PFSK-1 (cell line): ENCODE data around the gene ZNF320.

ENCODE experiments used
- POLR2AphosphoS5 ChIP-seq: IDR thresholded peaks from 2 replicates; pipeline ENCODE4 v1.6.1; 2012; ENCODE audit warnings: low read depth, mild to moderate bottlenecking, control low read depth, low read length, moderate library complexity
- TAF1 ChIP-seq: IDR thresholded peaks from 2 replicates; pipeline ENCODE4 v1.6.1; 2012; ENCODE audit warnings: low read length, control low read depth, borderline replicate concordance; ENCODE audit not compliant: insufficient read depth
- TF ChIP-seq, protein P1 (sequence below), 2 experiments: IDR thresholded peaks; 2 replicates each; pipeline versions ENCODE4 v1.6.1 to v1.8.0; 2011 to 2012; ENCODE audit warnings: low read depth in 2 of 2, low read length in 2 of 2, control low read depth in 1 of 2, inconsistent platforms in 1 of 2, mild to moderate bottlenecking in 1 of 2, moderate library complexity in 1 of 2; ENCODE audit not compliant: insufficient read depth in 1 of 2

DNA sequence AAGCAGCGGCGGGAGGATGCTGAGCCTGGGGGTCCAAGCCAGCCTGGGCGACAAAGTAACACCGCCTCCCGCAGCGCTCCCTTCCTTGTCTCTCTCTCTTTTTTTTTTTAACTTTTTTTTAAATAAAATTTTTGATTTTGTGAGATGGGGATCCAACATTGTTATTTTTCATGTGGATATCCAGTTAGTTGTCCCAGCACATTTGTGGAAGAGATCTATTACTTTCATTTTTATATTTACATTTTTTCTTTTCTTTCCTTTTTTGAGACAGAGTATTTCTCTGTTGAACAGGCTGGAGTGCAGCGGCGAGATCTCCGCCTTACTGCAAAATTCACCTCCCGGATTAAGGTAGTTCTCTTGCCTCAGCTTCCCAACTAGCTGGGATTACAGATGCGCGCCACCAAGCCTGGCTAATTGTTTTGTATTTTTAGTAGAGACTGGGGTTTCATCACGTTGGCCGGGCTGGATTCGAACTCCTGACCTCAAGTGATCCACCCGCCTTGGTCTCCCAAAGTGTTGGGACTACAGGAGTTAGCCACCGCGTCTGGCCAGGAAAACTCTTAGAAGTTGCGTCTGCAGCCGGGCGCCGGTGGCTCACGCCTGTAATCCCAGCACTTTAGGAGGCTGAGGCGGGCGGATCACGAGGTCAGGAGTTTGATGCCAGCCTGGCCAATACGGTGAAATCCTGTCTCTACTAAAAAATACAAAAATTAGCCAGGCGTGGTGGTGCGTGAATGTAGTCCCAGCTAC, 45.9 kb upstream of the ZNF320 start:
- TF ChIP-seq POLR2AphosphoS5 (no peak), TAF1 (no peak)
- TF ChIP-seq, protein P1, sequence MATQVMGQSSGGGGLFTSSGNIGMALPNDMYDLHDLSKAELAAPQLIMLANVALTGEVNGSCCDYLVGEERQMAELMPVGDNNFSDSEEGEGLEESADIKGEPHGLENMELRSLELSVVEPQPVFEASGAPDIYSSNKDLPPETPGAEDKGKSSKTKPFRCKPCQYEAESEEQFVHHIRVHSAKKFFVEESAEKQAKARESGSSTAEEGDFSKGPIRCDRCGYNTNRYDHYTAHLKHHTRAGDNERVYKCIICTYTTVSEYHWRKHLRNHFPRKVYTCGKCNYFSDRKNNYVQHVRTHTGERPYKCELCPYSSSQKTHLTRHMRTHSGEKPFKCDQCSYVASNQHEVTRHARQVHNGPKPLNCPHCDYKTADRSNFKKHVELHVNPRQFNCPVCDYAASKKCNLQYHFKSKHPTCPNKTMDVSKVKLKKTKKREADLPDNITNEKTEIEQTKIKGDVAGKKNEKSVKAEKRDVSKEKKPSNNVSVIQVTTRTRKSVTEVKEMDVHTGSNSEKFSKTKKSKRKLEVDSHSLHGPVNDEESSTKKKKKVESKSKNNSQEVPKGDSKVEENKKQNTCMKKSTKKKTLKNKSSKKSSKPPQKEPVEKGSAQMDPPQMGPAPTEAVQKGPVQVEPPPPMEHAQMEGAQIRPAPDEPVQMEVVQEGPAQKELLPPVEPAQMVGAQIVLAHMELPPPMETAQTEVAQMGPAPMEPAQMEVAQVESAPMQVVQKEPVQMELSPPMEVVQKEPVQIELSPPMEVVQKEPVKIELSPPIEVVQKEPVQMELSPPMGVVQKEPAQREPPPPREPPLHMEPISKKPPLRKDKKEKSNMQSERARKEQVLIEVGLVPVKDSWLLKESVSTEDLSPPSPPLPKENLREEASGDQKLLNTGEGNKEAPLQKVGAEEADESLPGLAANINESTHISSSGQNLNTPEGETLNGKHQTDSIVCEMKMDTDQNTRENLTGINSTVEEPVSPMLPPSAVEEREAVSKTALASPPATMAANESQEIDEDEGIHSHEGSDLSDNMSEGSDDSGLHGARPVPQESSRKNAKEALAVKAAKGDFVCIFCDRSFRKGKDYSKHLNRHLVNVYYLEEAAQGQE (IDR thresholded peaks at IDR 0.05; ENCODE audit: insufficient read depth in 1 of 2, low read depth in 2 of 2, low read length in 2 of 2), result no peak
